Upper lobe of left lung (tissue), 4 donors: Measurements from ENCODE around the gene ARMC12.

Experiments
- EP300 ChIP-seq, 4 donors: sonication (generic); formaldehyde crosslinking; IDR thresholded peaks; one replicate each; pipeline ENCODE4 v1.5.1; 2017; ENCODE audit warnings: antibody characterized with exemption in 4 of 4, control low read depth in 2 of 4
- POLR2A ChIP-seq, 4 donors: fragments of 450-650 bp; IDR thresholded peaks; one replicate each; pipeline ENCODE4 v1.5.1; 2016 to 2017; ENCODE audit warnings: antibody characterized with exemption in 4 of 4, mild to moderate bottlenecking in 2 of 4
- POLR2AphosphoS5 ChIP-seq, 2 donors: sonication (generic); formaldehyde crosslinking; IDR thresholded peaks; one replicate each; pipeline ENCODE4 v1.5.1; 2017; ENCODE audit warnings: antibody characterized with exemption in 2 of 2
- TF ChIP-seq, protein P1 (sequence below), 6 experiments: fragments of 450-650 bp in 4 of 6; fragments of 200-600 bp in 2 of 6; sonication (generic) in 2 of 6; IDR thresholded peaks; one replicate each; pipeline ENCODE4 v1.5.1; 2016 to 2019; ENCODE audit warnings: antibody characterized with exemption in 6 of 6

DNA sequence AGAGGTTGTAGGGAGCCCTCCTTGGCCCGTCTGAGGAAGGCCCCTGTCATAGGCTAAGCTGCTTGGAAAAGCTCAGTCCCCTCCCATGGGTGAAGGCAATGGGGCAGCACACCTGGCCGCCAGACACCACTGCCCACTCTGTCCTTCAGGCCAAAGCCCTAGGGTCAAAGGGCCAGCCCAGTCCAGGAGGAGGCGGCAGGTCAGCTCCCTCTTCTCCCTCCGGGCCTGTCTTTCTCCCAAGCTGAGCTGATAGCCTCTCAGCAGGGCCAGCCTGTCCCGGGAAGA, 34.5 kb downstream of the ARMC12 start:
- no peak for TF ChIP-seq POLR2A (IDR thresholded peaks at IDR 0.05)
- no peak for TF ChIP-seq POLR2AphosphoS5 (IDR thresholded peaks at IDR 0.05)
- TF ChIP-seq, protein P1, sequence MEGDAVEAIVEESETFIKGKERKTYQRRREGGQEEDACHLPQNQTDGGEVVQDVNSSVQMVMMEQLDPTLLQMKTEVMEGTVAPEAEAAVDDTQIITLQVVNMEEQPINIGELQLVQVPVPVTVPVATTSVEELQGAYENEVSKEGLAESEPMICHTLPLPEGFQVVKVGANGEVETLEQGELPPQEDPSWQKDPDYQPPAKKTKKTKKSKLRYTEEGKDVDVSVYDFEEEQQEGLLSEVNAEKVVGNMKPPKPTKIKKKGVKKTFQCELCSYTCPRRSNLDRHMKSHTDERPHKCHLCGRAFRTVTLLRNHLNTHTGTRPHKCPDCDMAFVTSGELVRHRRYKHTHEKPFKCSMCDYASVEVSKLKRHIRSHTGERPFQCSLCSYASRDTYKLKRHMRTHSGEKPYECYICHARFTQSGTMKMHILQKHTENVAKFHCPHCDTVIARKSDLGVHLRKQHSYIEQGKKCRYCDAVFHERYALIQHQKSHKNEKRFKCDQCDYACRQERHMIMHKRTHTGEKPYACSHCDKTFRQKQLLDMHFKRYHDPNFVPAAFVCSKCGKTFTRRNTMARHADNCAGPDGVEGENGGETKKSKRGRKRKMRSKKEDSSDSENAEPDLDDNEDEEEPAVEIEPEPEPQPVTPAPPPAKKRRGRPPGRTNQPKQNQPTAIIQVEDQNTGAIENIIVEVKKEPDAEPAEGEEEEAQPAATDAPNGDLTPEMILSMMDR (IDR thresholded peaks at IDR 0.05), result no peak
- TF ChIP-seq EP300 (IDR thresholded peaks at IDR 0.05), result no peak
